Ishikawa (cell line): ENCODE results near the gene SLC5A12.

ENCODE experiments used
- CEBPB ChIP-seq: IDR thresholded peaks from 2 replicates; pipeline ENCODE4 v1.6.1; 2012
- CREB1 ChIP-seq: IDR thresholded peaks from 2 replicates; pipeline ENCODE4 v1.6.1; 2012; ENCODE audit warnings: low read depth
- EGR1 ChIP-seq: IDR thresholded peaks from 2 replicates; pipeline ENCODE4 v1.6.1; 2012
- EP300 ChIP-seq: IDR thresholded peaks from 2 replicates; pipeline ENCODE4 v1.6.1; 2012; ENCODE audit warnings: borderline replicate concordance
- FOXM1 ChIP-seq: IDR thresholded peaks from 2 replicates; pipeline ENCODE4 v1.6.1; 2012; ENCODE audit warnings: low read depth, borderline replicate concordance
- NFIC ChIP-seq: IDR thresholded peaks from 2 replicates; pipeline ENCODE4 v1.6.1; 2012
- RAD21 ChIP-seq: IDR thresholded peaks from 2 replicates; pipeline ENCODE4 v1.6.1; 2012; ENCODE audit warnings: low read depth
- TAF1 ChIP-seq: IDR thresholded peaks from 2 replicates; pipeline ENCODE4 v1.6.1; 2012; ENCODE audit warnings: low read depth, mild to moderate bottlenecking
- TCF12 ChIP-seq: IDR thresholded peaks from 2 replicates; pipeline ENCODE4 v1.6.1; 2012; ENCODE audit warnings: low read depth
- TEAD4 ChIP-seq: IDR thresholded peaks from 2 replicates; pipeline ENCODE4 v1.6.1; 2012
- YY1 ChIP-seq: IDR thresholded peaks from 2 replicates; pipeline ENCODE4 v1.6.1; 2012; ENCODE audit warnings: low read depth
- ZBTB7A ChIP-seq: IDR thresholded peaks from 2 replicates; pipeline ENCODE4 v1.6.1; 2012; ENCODE audit warnings: low read depth
- TF ChIP-seq, protein P1 (sequence below): IDR thresholded peaks from 2 replicates; pipeline ENCODE4 v1.6.1; 2012; ENCODE audit warnings: low read depth, mild to moderate bottlenecking
- TF ChIP-seq, protein P2 (sequence below): IDR thresholded peaks from 2 replicates; pipeline ENCODE4 v1.6.1; 2012
- TF ChIP-seq, protein P3 (sequence below): IDR thresholded peaks from 2 replicates; pipeline ENCODE4 v1.6.1; 2012

The SLC5A12 gene, protein sequence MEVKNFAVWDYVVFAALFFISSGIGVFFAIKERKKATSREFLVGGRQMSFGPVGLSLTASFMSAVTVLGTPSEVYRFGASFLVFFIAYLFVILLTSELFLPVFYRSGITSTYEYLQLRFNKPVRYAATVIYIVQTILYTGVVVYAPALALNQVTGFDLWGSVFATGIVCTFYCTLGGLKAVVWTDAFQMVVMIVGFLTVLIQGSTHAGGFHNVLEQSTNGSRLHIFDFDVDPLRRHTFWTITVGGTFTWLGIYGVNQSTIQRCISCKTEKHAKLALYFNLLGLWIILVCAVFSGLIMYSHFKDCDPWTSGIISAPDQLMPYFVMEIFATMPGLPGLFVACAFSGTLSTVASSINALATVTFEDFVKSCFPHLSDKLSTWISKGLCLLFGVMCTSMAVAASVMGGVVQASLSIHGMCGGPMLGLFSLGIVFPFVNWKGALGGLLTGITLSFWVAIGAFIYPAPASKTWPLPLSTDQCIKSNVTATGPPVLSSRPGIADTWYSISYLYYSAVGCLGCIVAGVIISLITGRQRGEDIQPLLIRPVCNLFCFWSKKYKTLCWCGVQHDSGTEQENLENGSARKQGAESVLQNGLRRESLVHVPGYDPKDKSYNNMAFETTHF

DNA sequence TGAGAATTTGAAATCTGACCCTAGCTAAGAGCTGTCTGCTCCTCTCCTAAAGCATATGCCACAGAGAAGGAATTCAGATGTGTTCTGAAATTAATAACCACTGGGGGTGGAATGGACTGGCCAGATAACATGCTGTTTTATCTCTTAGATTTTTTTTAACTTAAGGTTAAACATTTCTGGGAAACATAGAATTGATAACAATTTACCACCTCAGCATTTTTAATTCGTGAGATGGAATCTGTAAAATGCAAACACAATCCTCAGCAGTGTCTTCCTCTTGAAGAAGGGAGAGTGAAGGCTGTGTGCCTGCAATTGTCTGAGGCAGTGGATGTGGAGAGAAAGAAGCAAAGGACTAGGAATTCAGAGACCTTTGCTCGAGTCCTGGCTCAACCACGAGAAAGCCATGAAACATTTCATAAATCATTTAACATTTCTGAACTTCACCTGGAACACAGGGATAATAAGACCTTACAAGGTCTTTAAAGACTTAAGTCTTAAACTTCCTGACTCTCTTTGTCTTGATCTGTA lies at the start of gene SLC5A12:
Gene SLC5A12, minus strand, starts transcription at position 113 of the 528 bp plus-strand sequence. CDS start 346 bp downstream, outside the sequence.
- TF ChIP-seq, protein P1, sequence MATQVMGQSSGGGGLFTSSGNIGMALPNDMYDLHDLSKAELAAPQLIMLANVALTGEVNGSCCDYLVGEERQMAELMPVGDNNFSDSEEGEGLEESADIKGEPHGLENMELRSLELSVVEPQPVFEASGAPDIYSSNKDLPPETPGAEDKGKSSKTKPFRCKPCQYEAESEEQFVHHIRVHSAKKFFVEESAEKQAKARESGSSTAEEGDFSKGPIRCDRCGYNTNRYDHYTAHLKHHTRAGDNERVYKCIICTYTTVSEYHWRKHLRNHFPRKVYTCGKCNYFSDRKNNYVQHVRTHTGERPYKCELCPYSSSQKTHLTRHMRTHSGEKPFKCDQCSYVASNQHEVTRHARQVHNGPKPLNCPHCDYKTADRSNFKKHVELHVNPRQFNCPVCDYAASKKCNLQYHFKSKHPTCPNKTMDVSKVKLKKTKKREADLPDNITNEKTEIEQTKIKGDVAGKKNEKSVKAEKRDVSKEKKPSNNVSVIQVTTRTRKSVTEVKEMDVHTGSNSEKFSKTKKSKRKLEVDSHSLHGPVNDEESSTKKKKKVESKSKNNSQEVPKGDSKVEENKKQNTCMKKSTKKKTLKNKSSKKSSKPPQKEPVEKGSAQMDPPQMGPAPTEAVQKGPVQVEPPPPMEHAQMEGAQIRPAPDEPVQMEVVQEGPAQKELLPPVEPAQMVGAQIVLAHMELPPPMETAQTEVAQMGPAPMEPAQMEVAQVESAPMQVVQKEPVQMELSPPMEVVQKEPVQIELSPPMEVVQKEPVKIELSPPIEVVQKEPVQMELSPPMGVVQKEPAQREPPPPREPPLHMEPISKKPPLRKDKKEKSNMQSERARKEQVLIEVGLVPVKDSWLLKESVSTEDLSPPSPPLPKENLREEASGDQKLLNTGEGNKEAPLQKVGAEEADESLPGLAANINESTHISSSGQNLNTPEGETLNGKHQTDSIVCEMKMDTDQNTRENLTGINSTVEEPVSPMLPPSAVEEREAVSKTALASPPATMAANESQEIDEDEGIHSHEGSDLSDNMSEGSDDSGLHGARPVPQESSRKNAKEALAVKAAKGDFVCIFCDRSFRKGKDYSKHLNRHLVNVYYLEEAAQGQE, result no peak
- TF ChIP-seq, protein P2, sequence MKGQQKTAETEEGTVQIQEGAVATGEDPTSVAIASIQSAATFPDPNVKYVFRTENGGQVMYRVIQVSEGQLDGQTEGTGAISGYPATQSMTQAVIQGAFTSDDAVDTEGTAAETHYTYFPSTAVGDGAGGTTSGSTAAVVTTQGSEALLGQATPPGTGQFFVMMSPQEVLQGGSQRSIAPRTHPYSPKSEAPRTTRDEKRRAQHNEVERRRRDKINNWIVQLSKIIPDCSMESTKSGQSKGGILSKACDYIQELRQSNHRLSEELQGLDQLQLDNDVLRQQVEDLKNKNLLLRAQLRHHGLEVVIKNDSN, result no peak
- TF ChIP-seq EP300, result no peak
- TF ChIP-seq CREB1, result no peak
- TF ChIP-seq YY1, result no peak
- no peak for TF ChIP-seq NFIC
- no peak for TF ChIP-seq FOXM1
- TF ChIP-seq RAD21, result no peak
- no peak for TF ChIP-seq EGR1

DNA sequence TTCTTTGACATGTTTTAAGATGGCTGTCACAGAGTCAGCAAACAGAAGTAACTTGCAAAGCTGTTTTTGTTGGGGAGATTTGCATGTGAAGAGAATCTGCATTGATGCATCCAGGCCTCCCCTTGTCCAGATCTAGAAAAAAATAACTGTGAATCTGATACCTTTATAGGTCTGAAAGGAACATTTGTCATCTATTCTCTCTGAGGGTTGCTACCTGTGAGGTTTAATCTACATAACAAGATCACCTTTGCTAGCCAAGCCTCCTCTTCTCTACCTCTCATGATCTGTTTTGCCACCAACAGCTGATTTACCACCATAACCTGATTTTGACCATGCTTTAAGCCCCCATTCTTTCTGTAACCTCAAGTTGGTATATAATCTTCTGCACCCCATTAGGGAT lies 47.2 kb upstream of the SLC5A12 start:
- no peak for TF ChIP-seq RAD21
- TF ChIP-seq, protein P3, sequence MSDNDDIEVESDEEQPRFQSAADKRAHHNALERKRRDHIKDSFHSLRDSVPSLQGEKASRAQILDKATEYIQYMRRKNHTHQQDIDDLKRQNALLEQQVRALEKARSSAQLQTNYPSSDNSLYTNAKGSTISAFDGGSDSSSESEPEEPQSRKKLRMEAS, result no peak
- TF ChIP-seq, protein P2, result no peak
- TF ChIP-seq EGR1, result no peak
- no peak for TF ChIP-seq TEAD4
- no peak for TF ChIP-seq CEBPB
- TF ChIP-seq CREB1, result no peak
- TF ChIP-seq ZBTB7A, result no peak
- no peak for TF ChIP-seq EP300
- TF ChIP-seq TAF1, result no peak
- no peak for TF ChIP-seq NFIC

DNA sequence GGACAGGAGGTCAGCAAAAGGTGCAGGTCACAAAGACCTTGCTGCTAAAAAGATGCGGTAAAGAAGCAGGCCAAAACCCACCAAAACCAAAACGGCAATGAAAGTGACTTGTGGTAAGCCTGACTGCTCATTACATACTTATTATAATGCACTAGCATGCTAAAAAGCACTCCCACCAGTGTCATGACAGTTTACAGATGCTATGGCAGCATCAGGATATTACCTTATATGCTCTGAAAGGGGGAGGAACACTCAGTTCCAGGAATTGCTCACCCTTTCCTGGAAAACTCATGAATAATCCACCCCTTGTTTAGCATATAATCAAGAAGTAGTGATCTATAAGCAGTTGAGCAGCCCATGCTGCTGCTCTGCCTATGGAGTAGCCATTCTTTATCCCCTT lies 45.2 kb upstream of the SLC5A12 start:
- TF ChIP-seq ZBTB7A (no peak), TEAD4 (no peak), NFIC (no peak), RAD21 (no peak), CREB1 (no peak), EGR1 (no peak), EP300 (no peak), YY1 (no peak), TAF1 (no peak), TCF12 (no peak), CEBPB (no peak), FOXM1 (no peak)
- TF ChIP-seq, protein P3, result no peak
- TF ChIP-seq, protein P1, result no peak
- TF ChIP-seq, protein P2, result no peak

DNA sequence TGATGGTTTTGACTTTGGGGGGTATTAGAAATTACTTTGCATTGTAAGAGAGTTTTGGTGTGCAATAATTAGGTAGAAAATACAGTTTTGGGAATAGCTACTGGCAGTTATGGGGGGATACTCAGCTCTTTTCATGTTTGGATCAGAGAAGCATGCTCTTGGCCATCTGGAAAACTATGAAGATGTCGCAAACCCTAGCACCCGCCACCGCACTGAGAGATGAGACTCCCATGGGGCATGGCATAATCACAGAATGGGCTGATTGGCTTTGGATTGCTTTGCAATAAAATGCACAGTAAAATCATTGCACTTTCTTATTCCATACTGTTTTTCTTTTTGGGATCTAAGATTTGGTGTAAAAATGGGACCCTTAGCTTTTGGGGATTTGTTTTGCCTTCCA lies 43.5 kb upstream of the SLC5A12 start:
- TF ChIP-seq CEBPB (no peak), TCF12 (no peak)

DNA sequence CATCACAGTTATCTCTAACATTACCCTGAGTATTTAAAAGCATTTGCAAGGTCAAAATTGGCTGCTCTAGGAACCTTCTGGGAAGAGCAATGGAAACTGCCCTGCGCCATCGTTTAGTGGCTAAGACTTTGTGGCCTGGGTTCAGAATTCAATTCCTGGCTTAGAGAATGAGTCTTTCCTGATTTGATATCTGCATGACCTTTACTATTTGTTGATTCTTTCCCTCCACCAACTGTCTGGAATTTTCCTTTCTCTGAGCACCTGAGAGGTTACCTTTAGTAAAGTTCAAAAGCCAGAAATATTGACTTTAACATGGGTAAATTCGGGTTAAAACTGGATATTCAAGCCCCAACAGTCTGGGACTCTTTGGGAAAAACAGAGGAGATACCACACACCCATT lies 43.0 kb upstream of the SLC5A12 start:
- TF ChIP-seq NFIC (no peak), TEAD4 (no peak), EP300 (no peak), TCF12 (no peak), CREB1 (no peak), EGR1 (no peak), ZBTB7A (no peak)
- TF ChIP-seq, protein P1, result no peak
